GM12873 (cell line): ENCODE results near the gene PHACTR1.

Source experiments
- CTCF ChIP-seq: IDR thresholded peaks from 2 replicates; pipeline ENCODE4 v1.5.1; 2012; ENCODE audit warnings: low read depth, mild to moderate bottlenecking, moderate library complexity, low read length, control low read depth; ENCODE audit not compliant: insufficient read depth; ENCODE audit errors: missing control alignments

PHACTR1 gene

GRCh38 chr6:13303668-13304017 lies 587.1 kb downstream of the PHACTR1 start:
- no peak for TF ChIP-seq CTCF

GRCh38 chr6:13304101-13304500 lies 587.5 kb downstream of the PHACTR1 start:
- TF ChIP-seq CTCF: no peak

GRCh38 chr6:13304580-13305260 lies 588.2 kb downstream of the PHACTR1 start:
- TF ChIP-seq CTCF: no peak

- TF ChIP-seq CTCF: no peak
These were observed 588.7 kb downstream of the PHACTR1 start for GRCh38 chr6:13305288-13305687.

GRCh38 chr6:13305791-13306190 lies 589.2 kb downstream of the PHACTR1 start:
- no peak for TF ChIP-seq CTCF

GRCh38 chr6:13307508-13307995 lies 591.0 kb downstream of the PHACTR1 start:
- TF ChIP-seq CTCF: no peak

- TF ChIP-seq CTCF: no peak
These were observed 591.8 kb downstream of the PHACTR1 start for GRCh38 chr6:13308332-13308731.
